IMR-90 (cell line): ENCODE measurements around the gene DSG3. TPM values are rescaled to one million over a fixed set of nuclear protein-coding genes. Genes with fewer than 3 reads are reported as not detected.

Experiments
- ATAC-seq: fragments of 200-7000 bp; cut with Tn5 transposase; 2 replicates; pipeline ENCODE4 v1.9.1; 2020; ENCODE audit warnings: low read depth, mild to moderate bottlenecking, moderate library complexity
- BruUV-seq: library from RNA; stranded (reverse); fragments of 400-500 nt; replicated peaks from 2 replicates; lab custom pipeline; 2021; lab: Mats Ljungman, UMichigan
- CTCF ChIA-PET: fragments of 300-600 bp; formaldehyde crosslinking; extraction: SDS; loops from one replicate; lab custom pipeline; 2021; ENCODE audit warnings: antibody characterized with exemption; lab: Yijun Ruan, JAX
- POLR2A ChIA-PET: fragments of 300-600 bp; sonication (Branson Sonifier 250); formaldehyde crosslinking; loops from one replicate; lab custom pipeline; 2022; ENCODE audit warnings: antibody characterized with exemption; ENCODE audit not compliant: unreplicated experiment; lab: Charles Lee
- DNase-seq: peaks from one replicate; pipeline ENCODE4 v3.0.0; 2013
- H2AFZ ChIP-seq: replicated peaks from 2 replicates; pipeline ENCODE3; 2013; ENCODE audit warnings: low read length, mild to moderate bottlenecking; ENCODE audit not compliant: poor library complexity
- H2AK5ac ChIP-seq: 2 replicates; pipeline ENCODE4 v1.6.1; 2013; ENCODE audit warnings: low read depth, low read length, inconsistent platforms
- H2AK9ac ChIP-seq: replicated peaks from 2 replicates; pipeline ENCODE3; 2013; ENCODE audit warnings: mild to moderate bottlenecking, low read depth, low read length, moderate library complexity; ENCODE audit not compliant: poor library complexity
- H2BK120ac ChIP-seq: 2 replicates; pipeline ENCODE4 v1.6.1; 2013; ENCODE audit warnings: low read depth, low read length, inconsistent platforms
- H2BK15ac ChIP-seq: 3 replicates; pipeline ENCODE4 v1.6.1; 2013; ENCODE audit warnings: low read depth, low read length, inconsistent platforms
- H2BK20ac ChIP-seq: 2 replicates; pipeline ENCODE4 v1.6.1; 2013; ENCODE audit warnings: low read depth, mild to moderate bottlenecking, inconsistent platforms, low read length, moderate library complexity
- H2BK5ac ChIP-seq: 2 replicates; pipeline ENCODE4 v1.6.1; 2013; ENCODE audit warnings: mild to moderate bottlenecking, low read depth, low read length, inconsistent platforms; ENCODE audit not compliant: poor library complexity, severe bottlenecking
- H3K14ac ChIP-seq: replicated peaks from 2 replicates; pipeline ENCODE4 v1.6.1; 2013; ENCODE audit warnings: low read depth, low read length, inconsistent platforms
- H3K18ac ChIP-seq: 2 replicates; pipeline ENCODE4 v1.6.1; 2013; ENCODE audit warnings: low read depth, low read length, control low read depth
- H3K23ac ChIP-seq: 2 replicates; pipeline ENCODE4 v1.6.1; 2013; ENCODE audit warnings: low read depth, low read length, inconsistent platforms
- H3K27ac ChIP-seq: 2 replicates; pipeline ENCODE4 v1.5.1; 2013; ENCODE audit warnings: mild to moderate bottlenecking, control low read depth, low read length; ENCODE audit not compliant: insufficient read depth
- H3K27me3 ChIP-seq: 2 replicates; pipeline ENCODE4 v1.6.1; 2013; ENCODE audit warnings: low read length; ENCODE audit not compliant: control insufficient read depth, insufficient read depth
- H3K36me3 ChIP-seq: 2 replicates; pipeline ENCODE4 v1.6.1; 2013; ENCODE audit warnings: low read length, mixed read lengths; ENCODE audit not compliant: control insufficient read depth, insufficient read depth
- H3K4ac ChIP-seq: 2 replicates; pipeline ENCODE4 v1.6.1; 2013; ENCODE audit warnings: low read depth, low read length, inconsistent platforms
- H3K4me1 ChIP-seq: 2 replicates; pipeline ENCODE4 v1.6.1; 2013; ENCODE audit warnings: low read length, mixed read lengths; ENCODE audit not compliant: control insufficient read depth, insufficient read depth
- H3K4me2 ChIP-seq: 2 replicates; pipeline ENCODE4 v1.6.1; 2013; ENCODE audit warnings: low read depth, mild to moderate bottlenecking, control low read depth, low read length, moderate library complexity
- H3K4me3 ChIP-seq: 2 replicates; pipeline ENCODE4 v1.5.1; 2013; ENCODE audit warnings: low read depth, mild to moderate bottlenecking, control low read depth, low read length, moderate library complexity; ENCODE audit not compliant: insufficient read depth
- H3K56ac ChIP-seq: 2 replicates; pipeline ENCODE4 v1.6.1; 2013; ENCODE audit warnings: low read length, inconsistent platforms; ENCODE audit not compliant: insufficient read depth; ENCODE audit errors: extremely low read depth
- H3K79me1 ChIP-seq, 2 experiments: 2 replicates each; pipeline ENCODE4 v1.6.1; 2013; ENCODE audit warnings: low read length in 2 of 2, inconsistent platforms in 1 of 2, low read depth in 1 of 2
- H3K9ac ChIP-seq: 2 replicates; pipeline ENCODE4 v1.6.1; 2013; ENCODE audit warnings: low read depth, low read length, control low read depth
- H3K9me1 ChIP-seq: 2 replicates; pipeline ENCODE4 v1.6.1; 2013; ENCODE audit warnings: low read length, inconsistent platforms; ENCODE audit not compliant: insufficient read depth
- H3K9me3 ChIP-seq: 2 replicates; pipeline ENCODE4 v1.6.1; 2013; ENCODE audit warnings: low read length; ENCODE audit not compliant: control insufficient read depth, insufficient read depth
- H4K20me1 ChIP-seq: 2 replicates; pipeline ENCODE4 v1.6.1; 2013; ENCODE audit warnings: low read length, inconsistent platforms; ENCODE audit not compliant: insufficient read depth
- H4K5ac ChIP-seq: 2 replicates; pipeline ENCODE4 v1.6.1; 2013; ENCODE audit warnings: mild to moderate bottlenecking, low read depth, low read length, control low read depth
- H4K8ac ChIP-seq, 2 experiments: 2 replicates each; pipeline ENCODE4 v1.6.1; 2013; ENCODE audit warnings: low read depth in 2 of 2, low read length in 2 of 2, control low read depth in 1 of 2, inconsistent platforms in 1 of 2
- H4K91ac ChIP-seq: 2 replicates; pipeline ENCODE4 v1.6.1; 2013; ENCODE audit warnings: low read depth, low read length, inconsistent platforms; ENCODE audit not compliant: insufficient read depth
- BHLHE40 ChIP-seq: fragments of 150-350 bp; IDR thresholded peaks from 2 replicates; pipeline ENCODE4 v1.6.1; 2016; ENCODE audit warnings: mild to moderate bottlenecking, low read depth, low read length
- FOS ChIP-seq: fragments of 150-350 bp; IDR thresholded peaks from 2 replicates; pipeline ENCODE4 v1.6.1; 2016; ENCODE audit warnings: low read depth, low read length
- POLR2A ChIP-seq: IDR thresholded peaks from 2 replicates; pipeline ENCODE4 v1.6.1; 2012; ENCODE audit warnings: mild to moderate bottlenecking, low read depth, low read length
- RAD21 ChIP-seq: IDR thresholded peaks from 2 replicates; pipeline ENCODE4 v1.6.1; 2012; ENCODE audit warnings: low read length, improper control_type of control experiment
- RCOR1 ChIP-seq: IDR thresholded peaks from 2 replicates; pipeline ENCODE4 v1.6.1; 2012; ENCODE audit warnings: mild to moderate bottlenecking, low read length, improper control_type of control experiment; ENCODE audit not compliant: insufficient replicate concordance
- whole genome bisulfite sequencing, 2 experiments: methylation state at CpG; one replicate each; pipeline versions ENCODE4 v1.1.5 to v1.1.7; 2013; ENCODE audit warnings: missing lambda C conversion rate in 2 of 2; ENCODE audit not compliant: insufficient read length in 1 of 2; ENCODE audit errors: extremely low coverage in 2 of 2; 5-methylcytosine and 5-hydroxymethylcytosine counted together
- dilution Hi-C: fragments of 300-500 bp; cut with HindIII; formaldehyde crosslinking; loops from one replicate; pipeline ENCODE4 v1.14.3; 2018; ENCODE audit warnings: low sequenced_read_pairs; ENCODE audit not compliant: unreplicated experiment
- in situ Hi-C: fragments of 300-500 bp; cut with MboI; formaldehyde crosslinking; loops from 3 replicates; pipeline ENCODE4 v1.14.3; 2019; ENCODE audit warnings: low sequenced_read_pairs, inconsistent platforms, mixed read lengths
- intact Hi-C: fragments of 100-400 bp; cut with micrococcal nuclease; formaldehyde crosslinking; loops from 2 replicates; pipeline ENCODE4 v1.10.0; 2022
- polyA plus RNA-seq, 3 experiments: library from polyadenylated mRNA; depleted of rRNA; stranded (reverse); fragments of >200 nt; gene quantifications; 2 replicates each; pipeline ENCODE4 v1.2.3, GENCODE V29; 2012; ENCODE audit warnings: low replicate concordance in 1 of 3
- total RNA-seq: library from RNA; depleted of rRNA; stranded (reverse); fragments of >200 nt; gene quantifications from 2 replicates; pipeline ENCODE4 v1.2.3, GENCODE V29; 2012

DSG3 gene
- total and polyA plus RNA-seq, 2 of the 4 experiments (the other 2 are of a cell fraction), result not detected

GRCh38 chr18:31516437-31516836 is 68.9 kb downstream of the DSG3 start:
- H2AFZ ChIP-seq, result no peak overlapping the region
- intact Hi-C loops (no loop called here), in situ Hi-C loops (no loop called here), dilution Hi-C loops (no loop called here)
- H2BK5ac ChIP-seq, result no peak overlapping the region
- WGBS, 2 experiments, result no CpG with 5 or more reads among the region's 3 CpGs
- DNase-seq, result no peak
- TF ChIP-seq RAD21 (no peak), RCOR1 (no peak), FOS (no peak), POLR2A (no peak), BHLHE40 (no peak)
- H3K18ac ChIP-seq, result no peak overlapping the region
- H3K56ac ChIP-seq, result no peak overlapping the region
- no peak overlapping the region for H3K4ac ChIP-seq
- H4K91ac ChIP-seq, result no peak overlapping the region
- H2BK20ac ChIP-seq, result no peak overlapping the region
- no peaks in the 10 kb centered on the region for H3K9me3 ChIP-seq
- no peak overlapping the region for H2BK120ac ChIP-seq
- H3K79me1 ChIP-seq, result no peaks in the 10 kb centered on the region
- H4K8ac ChIP-seq, result no peak overlapping the region
- H3K4me2 ChIP-seq, result no peak overlapping the region
- no peak overlapping the region for H2AK5ac ChIP-seq
- no peaks in the 10 kb centered on the region for H4K20me1 ChIP-seq
- no peak overlapping the region for H2BK15ac ChIP-seq
- H2AK9ac ChIP-seq, result no peak overlapping the region
- H3K4me3 ChIP-seq, result no peak overlapping the region
- H4K5ac ChIP-seq, result no peak overlapping the region
- H3K27ac ChIP-seq, result no peak overlapping the region
- CTCF ChIA-PET, result no interaction called here
- POLR2A ChIA-PET, result no interaction called here
- H3K23ac ChIP-seq, result no peak overlapping the region
- H3K36me3 ChIP-seq, result no peaks in the 10 kb centered on the region
- no peak overlapping the region for H3K14ac ChIP-seq
- no peaks in the 10 kb centered on the region for H3K4me1 ChIP-seq
- ATAC-seq, result no peak
- no peaks in the 10 kb centered on the region for H3K9me1 ChIP-seq
- no peaks in the 10 kb centered on the region for H3K27me3 ChIP-seq
- BruUV-seq, result no TSS peak
- H3K9ac ChIP-seq, result no peak overlapping the region
